ENCODE results near the gene SUDS3. TPM values are rescaled to one million over a fixed set of nuclear protein-coding genes. Genes with fewer than 3 reads are reported as not detected.

The SUDS3 gene
- total and polyA plus RNA-seq, 10 of the 15 experiments (the other 5 are each of a cell fraction or from before 2014, with no cell fraction given) = 5.2 to 42.8 (median 21.7) TPM

DNA sequence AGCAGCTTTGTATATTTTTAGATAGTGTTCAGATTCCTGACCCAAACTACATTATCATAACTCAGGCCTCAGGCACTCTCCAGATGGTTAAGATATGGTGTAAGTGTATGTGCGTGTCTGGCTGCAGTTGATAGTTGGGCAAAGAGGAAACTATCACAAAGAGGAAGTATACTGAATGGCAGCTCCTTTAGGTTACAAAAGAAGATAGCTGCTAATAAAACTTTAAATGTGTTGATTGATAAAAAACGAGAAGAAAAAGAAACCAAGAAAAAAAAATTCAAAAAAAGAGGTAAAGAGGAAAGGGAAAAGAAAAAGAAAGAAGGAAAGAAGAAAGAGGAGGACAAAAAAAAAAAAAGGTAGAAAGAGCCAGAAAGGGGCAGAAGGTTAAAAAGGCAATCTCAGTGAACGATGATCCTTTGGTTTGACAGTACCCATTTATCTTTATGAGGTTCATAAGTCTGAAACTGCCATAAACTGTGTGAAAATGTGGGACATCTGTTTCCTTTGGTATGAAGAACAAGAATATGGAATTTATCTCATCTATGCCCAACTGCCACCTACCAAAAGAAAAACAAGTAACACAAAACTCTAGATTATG, 45.8 kb upstream of the SUDS3 start:
- Histone ChIP-seq H3K4me2 (ENCODE audit: control insufficient read depth, insufficient read depth) (peak overlapping the region; percentile 23; the same call in 1 of the 2 replicates), H3K27me3 (replicated peaks in 1 of 2; ENCODE audit: control insufficient read depth in 2 of 2, insufficient read depth in 2 of 2, low read length in 1 of 2) (no peaks in the 10 kb centered on the region), H3K4me3 (no peak overlapping the region), H3K27ac (ENCODE audit: control insufficient read depth, insufficient read depth) (peak overlapping the region; percentile 71), H4K20me1 (ENCODE audit: control insufficient read depth, insufficient read depth) (no peaks in the 10 kb centered on the region), H3K9ac (ENCODE audit: control insufficient read depth, insufficient read depth, low read length) (no peak overlapping the region), H3K4me1 (ENCODE audit: control insufficient read depth, insufficient read depth, low read length) (peaks cover 20% of the 10 kb centered on the region), H3K9me3 (replicated peaks; ENCODE audit: control insufficient read depth, insufficient read depth, low read length) (peaks cover 3% of the 10 kb centered on the region), H3K79me2 (ENCODE audit: control insufficient read depth, insufficient read depth, low read length) (peaks cover 60% of the 10 kb centered on the region), H3K36me3 (ENCODE audit: control insufficient read depth in 2 of 2, insufficient read depth in 2 of 2, low read length in 1 of 2) (peaks cover 0 to 4% of the 10 kb centered on the region in 2 experiments; a peak in 1 of 4 replicates), H2AFZ (ENCODE audit: control insufficient read depth, low read depth, low read length) (no peak overlapping the region)
- ATAC-seq (peak; percentile 93), DNase-seq (ENCODE audit: low read depth, low spot score) (no peak), FAIRE-seq (no peak)
- ChIA-PET SMC1A (ENCODE audit: uncharacterized antibody, unreplicated experiment) (interaction anchor here (0.6 to 4.2 kb wide), 9 partner anchors 10 to 163 kb away, joined by 3 to 44 read pairs (median 3); no protein-coding TSS in a partner anchor), POLR2A (interaction anchor here (0.7 to 3.7 kb wide), 9 partner anchors 9 to 963 kb away, joined by 3 to 21 read pairs (median 5); no protein-coding TSS in a partner anchor), CTCF (interaction anchor here (1.0 to 1.5 kb wide), 4 partner anchors 26 to 125 kb away, joined by 4 to 9 read pairs (median 4); partner anchors contain the start of gene SUDS3), RAD21 (ENCODE audit: unreplicated experiment) (interaction anchor here (0.7 to 1.9 kb wide), 9 partner anchors 15 to 147 kb away, joined by 3 to 6 read pairs (median 4); no protein-coding TSS in a partner anchor)
- no TSS peak for BruUV-seq (replicated peaks)
- in situ Hi-C loops (cut with MboI) (no loop called here), intact Hi-C loops (cut with micrococcal nuclease; ENCODE audit: unreplicated experiment) (no loop called here)
- WGBS (ENCODE audit: insufficient coverage, insufficient replicate concordance, low lambda C conversion rate, missing lambda C conversion rate) = 6% methylated on average over 3 of the region's 3 CpGs
- no peak for TF ChIP-seq BCL11A (IDR thresholded peaks at IDR 0.05; ENCODE audit: low read depth, low read length)
- peak; percentile 86 for TF ChIP-seq MLLT1 (IDR thresholded peaks at IDR 0.05)
- TF ChIP-seq MTA2 (IDR thresholded peaks at IDR 0.05; ENCODE audit: low read depth) = peak; percentile 27; the same call in 1 of the 2 replicates
- no peak for TF ChIP-seq KLF5 (IDR thresholded peaks at IDR 0.05; ENCODE audit: partially characterized antibody)
- TF ChIP-seq CHD2 (IDR thresholded peaks at IDR 0.05; ENCODE audit: borderline replicate concordance, low read depth, low read length) = no peak
- peak; percentile 85 for TF ChIP-seq NBN (IDR thresholded peaks at IDR 0.05)
- TF ChIP-seq NKRF (conservative IDR thresholded peaks at IDR 0.05) = no peak
- TF ChIP-seq CBX3 (IDR thresholded peaks at IDR 0.05; ENCODE audit: borderline replicate concordance, low read depth) = no peak
- TF ChIP-seq RUNX3 (IDR thresholded peaks at IDR 0.05; ENCODE audit: low read length) = peak; percentile 15; the same call in 1 of the 2 replicates
- no peak for TF ChIP-seq GATAD2B (conservative IDR thresholded peaks at IDR 0.05; ENCODE audit: low read depth)
- no peak for TF ChIP-seq PRDM15 (CRISPR knock-in tag; IDR thresholded peaks at IDR 0.05)
- TF ChIP-seq, protein P1, sequence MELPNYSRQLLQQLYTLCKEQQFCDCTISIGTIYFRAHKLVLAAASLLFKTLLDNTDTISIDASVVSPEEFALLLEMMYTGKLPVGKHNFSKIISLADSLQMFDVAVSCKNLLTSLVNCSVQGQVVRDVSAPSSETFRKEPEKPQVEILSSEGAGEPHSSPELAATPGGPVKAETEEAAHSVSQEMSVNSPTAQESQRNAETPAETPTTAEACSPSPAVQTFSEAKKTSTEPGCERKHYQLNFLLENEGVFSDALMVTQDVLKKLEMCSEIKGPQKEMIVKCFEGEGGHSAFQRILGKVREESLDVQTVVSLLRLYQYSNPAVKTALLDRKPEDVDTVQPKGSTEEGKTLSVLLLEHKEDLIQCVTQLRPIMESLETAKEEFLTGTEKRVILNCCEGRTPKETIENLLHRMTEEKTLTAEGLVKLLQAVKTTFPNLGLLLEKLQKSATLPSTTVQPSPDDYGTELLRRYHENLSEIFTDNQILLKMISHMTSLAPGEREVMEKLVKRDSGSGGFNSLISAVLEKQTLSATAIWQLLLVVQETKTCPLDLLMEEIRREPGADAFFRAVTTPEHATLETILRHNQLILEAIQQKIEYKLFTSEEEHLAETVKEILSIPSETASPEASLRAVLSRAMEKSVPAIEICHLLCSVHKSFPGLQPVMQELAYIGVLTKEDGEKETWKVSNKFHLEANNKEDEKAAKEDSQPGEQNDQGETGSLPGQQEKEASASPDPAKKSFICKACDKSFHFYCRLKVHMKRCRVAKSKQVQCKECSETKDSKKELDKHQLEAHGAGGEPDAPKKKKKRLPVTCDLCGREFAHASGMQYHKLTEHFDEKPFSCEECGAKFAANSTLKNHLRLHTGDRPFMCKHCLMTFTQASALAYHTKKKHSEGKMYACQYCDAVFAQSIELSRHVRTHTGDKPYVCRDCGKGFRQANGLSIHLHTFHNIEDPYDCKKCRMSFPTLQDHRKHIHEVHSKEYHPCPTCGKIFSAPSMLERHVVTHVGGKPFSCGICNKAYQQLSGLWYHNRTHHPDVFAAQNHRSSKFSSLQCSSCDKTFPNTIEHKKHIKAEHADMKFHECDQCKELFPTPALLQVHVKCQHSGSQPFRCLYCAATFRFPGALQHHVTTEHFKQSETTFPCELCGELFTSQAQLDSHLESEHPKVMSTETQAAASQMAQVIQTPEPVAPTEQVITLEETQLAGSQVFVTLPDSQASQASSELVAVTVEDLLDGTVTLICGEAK (IDR thresholded peaks at IDR 0.05; ENCODE audit: borderline replicate concordance) = peak; percentile 90
